ENCODE data around the gene CD5L. TPM values are rescaled to one million over a fixed set of nuclear protein-coding genes. Genes with fewer than 3 reads are reported as not detected.

Gene CD5L
- total and polyA plus RNA-seq, 10 of the 15 experiments (the other 5 are each of a cell fraction or from before 2014, with no cell fraction given) = 0.10 to 0.57 (median 0.24) TPM

- SMC1A ChIA-PET (ENCODE audit: uncharacterized antibody, unreplicated experiment) = interaction anchor here (0.8 to 2.1 kb wide), 2 partner anchors 172 to 282 kb away, joined by 3 to 13 read pairs; no protein-coding TSS in a partner anchor
These were observed 20.8 kb upstream of the CD5L start for GRCh38 chr1:157862114-157863070.

More at GRCh38 chr1:157862114-157863070, 20.8 kb upstream of the CD5L start:
- no peak overlapping the region for H3K27ac ChIP-seq (ENCODE audit: control insufficient read depth, insufficient read depth)
- ChIA-PET RAD21 (ENCODE audit: unreplicated experiment) (interaction anchor here (0.7 to 1.6 kb wide), 4 partner anchors 92 to 284 kb away, joined by 3 to 8 read pairs (median 4); no protein-coding TSS in a partner anchor), POLR2A (interaction anchor here (0.7 kb wide), 1 partner anchor 267 kb away, joined by 3 read pairs; no protein-coding TSS in a partner anchor), CTCF (interaction anchor here (0.6 to 1.7 kb wide), 10 partner anchors 13 to 357 kb away, joined by 3 to 8 read pairs (median 3); partner anchors contain the start of gene FCRL2)
- no peaks in the 10 kb centered on the region for H3K4me1 ChIP-seq (ENCODE audit: control insufficient read depth, insufficient read depth, low read length)
- WGBS (ENCODE audit: insufficient coverage, insufficient replicate concordance, low lambda C conversion rate, missing lambda C conversion rate) = 49% methylated on average over 6 of the region's 6 CpGs
- no peaks in the 10 kb centered on the region for H3K79me2 ChIP-seq (ENCODE audit: control insufficient read depth, insufficient read depth, low read length)
- FAIRE-seq (peak; percentile 68), DNase-seq (ENCODE audit: low read depth, low spot score) (no peak), ATAC-seq (no peak)
- no peak overlapping the region for H3K9ac ChIP-seq (ENCODE audit: control insufficient read depth, insufficient read depth, low read length)
- H3K4me3 ChIP-seq = no peak overlapping the region
- BruUV-seq (replicated peaks) = no TSS peak
- no peak overlapping the region for H2AFZ ChIP-seq (ENCODE audit: control insufficient read depth, low read depth, low read length)
- in situ Hi-C loops (cut with MboI) = no loop called here
- no peaks in the 10 kb centered on the region for H3K36me3 ChIP-seq (ENCODE audit: control insufficient read depth in 2 of 2, insufficient read depth in 2 of 2, low read length in 1 of 2)
- peak; percentile 34; the same call in 1 of the 2 replicates for TF ChIP-seq SMC3 (IDR thresholded peaks at IDR 0.05; ENCODE audit: borderline replicate concordance, low read length)
- TF ChIP-seq, protein P1, sequence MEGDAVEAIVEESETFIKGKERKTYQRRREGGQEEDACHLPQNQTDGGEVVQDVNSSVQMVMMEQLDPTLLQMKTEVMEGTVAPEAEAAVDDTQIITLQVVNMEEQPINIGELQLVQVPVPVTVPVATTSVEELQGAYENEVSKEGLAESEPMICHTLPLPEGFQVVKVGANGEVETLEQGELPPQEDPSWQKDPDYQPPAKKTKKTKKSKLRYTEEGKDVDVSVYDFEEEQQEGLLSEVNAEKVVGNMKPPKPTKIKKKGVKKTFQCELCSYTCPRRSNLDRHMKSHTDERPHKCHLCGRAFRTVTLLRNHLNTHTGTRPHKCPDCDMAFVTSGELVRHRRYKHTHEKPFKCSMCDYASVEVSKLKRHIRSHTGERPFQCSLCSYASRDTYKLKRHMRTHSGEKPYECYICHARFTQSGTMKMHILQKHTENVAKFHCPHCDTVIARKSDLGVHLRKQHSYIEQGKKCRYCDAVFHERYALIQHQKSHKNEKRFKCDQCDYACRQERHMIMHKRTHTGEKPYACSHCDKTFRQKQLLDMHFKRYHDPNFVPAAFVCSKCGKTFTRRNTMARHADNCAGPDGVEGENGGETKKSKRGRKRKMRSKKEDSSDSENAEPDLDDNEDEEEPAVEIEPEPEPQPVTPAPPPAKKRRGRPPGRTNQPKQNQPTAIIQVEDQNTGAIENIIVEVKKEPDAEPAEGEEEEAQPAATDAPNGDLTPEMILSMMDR (IDR thresholded peaks at IDR 0.05 in 2 of 3, conservative IDR thresholded peaks at IDR 0.05 in 1 of 3; ENCODE audit: control insufficient read depth in 2 of 3, extremely low read depth in 1 of 3, insufficient read depth in 1 of 3, low read depth in 3 of 3, low read length in 3 of 3) = 0 out of 6 replicates have a peak, but pooled peaks of 1 of the 3 experiments have one; percentile 7
- no peak for TF ChIP-seq EZH2 (IDR thresholded peaks at IDR 0.05; ENCODE audit: borderline replicate concordance, control insufficient read depth, low read depth, low read length)
- TF ChIP-seq RAD21 (IDR thresholded peaks at IDR 0.05; ENCODE audit: insufficient read depth, low read depth, low read length) = peak; percentile 64
- no peak for TF ChIP-seq CREB1 (IDR thresholded peaks at IDR 0.05; ENCODE audit: low read depth)
- TF ChIP-seq RAD51 (IDR thresholded peaks at IDR 0.05) = no peak
- no peak for TF ChIP-seq ASH2L (IDR thresholded peaks at IDR 0.05; ENCODE audit: borderline replicate concordance, low read depth)
- TF ChIP-seq SREBF1 (IDR thresholded peaks at IDR 0.05; ENCODE audit: low read length) = no peak
- TF ChIP-seq SUPT20H (IDR thresholded peaks at IDR 0.05; ENCODE audit: borderline replicate concordance, control insufficient read depth, low read depth, low read length) = no peak
- no peak for TF ChIP-seq NR2C1 (IDR thresholded peaks at IDR 0.05)
- H3K27me3 ChIP-seq (replicated peaks in 1 of 2; ENCODE audit: control insufficient read depth in 2 of 2, insufficient read depth in 2 of 2, low read length in 1 of 2) = peaks cover 0 to 3% of the 10 kb centered on the region in 2 experiments; a peak in 2 of 4 replicates
- no peaks in the 10 kb centered on the region for H3K9me3 ChIP-seq (replicated peaks; ENCODE audit: control insufficient read depth, insufficient read depth, low read length)
- intact Hi-C loops (cut with micrococcal nuclease; ENCODE audit: unreplicated experiment) = loop anchor here (10.0 kb wide), 1 partner anchor 278 kb away; no protein-coding TSS in a partner anchor
- no peak overlapping the region for H3K4me2 ChIP-seq (ENCODE audit: control insufficient read depth, insufficient read depth)
- no peaks in the 10 kb centered on the region for H4K20me1 ChIP-seq (ENCODE audit: control insufficient read depth, insufficient read depth)
